ENCODE measurements around the gene IL6R.

Gene IL6R

GRCh38 chr1:154386643-154387352 lies 18.3 kb upstream of the IL6R start (continued):
- TF ChIP-seq, protein P1, sequence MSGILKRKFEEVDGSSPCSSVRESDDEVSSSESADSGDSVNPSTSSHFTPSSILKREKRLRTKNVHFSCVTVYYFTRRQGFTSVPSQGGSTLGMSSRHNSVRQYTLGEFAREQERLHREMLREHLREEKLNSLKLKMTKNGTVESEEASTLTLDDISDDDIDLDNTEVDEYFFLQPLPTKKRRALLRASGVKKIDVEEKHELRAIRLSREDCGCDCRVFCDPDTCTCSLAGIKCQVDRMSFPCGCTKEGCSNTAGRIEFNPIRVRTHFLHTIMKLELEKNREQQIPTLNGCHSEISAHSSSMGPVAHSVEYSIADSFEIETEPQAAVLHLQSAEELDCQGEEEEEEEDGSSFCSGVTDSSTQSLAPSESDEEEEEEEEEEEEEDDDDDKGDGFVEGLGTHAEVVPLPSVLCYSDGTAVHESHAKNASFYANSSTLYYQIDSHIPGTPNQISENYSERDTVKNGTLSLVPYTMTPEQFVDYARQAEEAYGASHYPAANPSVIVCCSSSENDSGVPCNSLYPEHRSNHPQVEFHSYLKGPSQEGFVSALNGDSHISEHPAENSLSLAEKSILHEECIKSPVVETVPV (CRISPR knock-in tag; IDR thresholded peaks at IDR 0.05) = no peak

DNA sequence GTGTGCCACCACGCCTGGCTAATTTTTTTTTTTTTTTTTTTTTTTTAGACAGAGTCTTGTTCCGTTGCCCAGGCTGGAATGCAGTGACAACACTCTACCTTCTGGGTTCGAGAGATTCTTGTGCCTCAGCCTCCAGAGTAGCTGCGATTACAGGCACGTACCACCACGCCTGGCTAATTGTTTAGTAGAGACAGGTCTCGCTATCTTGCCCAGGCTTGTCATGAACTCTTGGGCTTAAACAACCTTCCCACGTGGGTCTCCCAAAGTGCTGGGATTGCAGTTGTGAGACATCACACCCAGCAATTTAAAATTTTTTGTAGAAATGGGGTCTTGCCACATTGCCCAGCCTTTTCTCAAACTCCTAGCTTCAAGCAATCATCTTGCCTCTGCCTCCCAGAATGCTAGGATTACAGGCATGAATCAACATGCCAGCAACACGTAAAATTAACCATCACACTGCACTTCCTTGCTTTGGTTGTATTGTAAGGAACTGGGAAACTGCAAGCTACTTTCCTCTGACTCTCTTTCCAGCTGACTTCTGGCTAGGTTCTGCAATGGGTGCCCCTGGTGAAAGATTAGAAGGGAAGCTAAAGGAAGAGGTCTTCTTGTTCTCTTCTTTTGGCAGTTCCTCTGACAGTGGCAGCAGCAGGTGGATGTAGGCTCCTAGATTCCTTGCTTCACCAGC lies 13.9 kb upstream of the IL6R start:
- no peak for TF ChIP-seq ZFP30 (CRISPR knock-in tag; IDR thresholded peaks at IDR 0.05)
- TF ChIP-seq, protein P2, sequence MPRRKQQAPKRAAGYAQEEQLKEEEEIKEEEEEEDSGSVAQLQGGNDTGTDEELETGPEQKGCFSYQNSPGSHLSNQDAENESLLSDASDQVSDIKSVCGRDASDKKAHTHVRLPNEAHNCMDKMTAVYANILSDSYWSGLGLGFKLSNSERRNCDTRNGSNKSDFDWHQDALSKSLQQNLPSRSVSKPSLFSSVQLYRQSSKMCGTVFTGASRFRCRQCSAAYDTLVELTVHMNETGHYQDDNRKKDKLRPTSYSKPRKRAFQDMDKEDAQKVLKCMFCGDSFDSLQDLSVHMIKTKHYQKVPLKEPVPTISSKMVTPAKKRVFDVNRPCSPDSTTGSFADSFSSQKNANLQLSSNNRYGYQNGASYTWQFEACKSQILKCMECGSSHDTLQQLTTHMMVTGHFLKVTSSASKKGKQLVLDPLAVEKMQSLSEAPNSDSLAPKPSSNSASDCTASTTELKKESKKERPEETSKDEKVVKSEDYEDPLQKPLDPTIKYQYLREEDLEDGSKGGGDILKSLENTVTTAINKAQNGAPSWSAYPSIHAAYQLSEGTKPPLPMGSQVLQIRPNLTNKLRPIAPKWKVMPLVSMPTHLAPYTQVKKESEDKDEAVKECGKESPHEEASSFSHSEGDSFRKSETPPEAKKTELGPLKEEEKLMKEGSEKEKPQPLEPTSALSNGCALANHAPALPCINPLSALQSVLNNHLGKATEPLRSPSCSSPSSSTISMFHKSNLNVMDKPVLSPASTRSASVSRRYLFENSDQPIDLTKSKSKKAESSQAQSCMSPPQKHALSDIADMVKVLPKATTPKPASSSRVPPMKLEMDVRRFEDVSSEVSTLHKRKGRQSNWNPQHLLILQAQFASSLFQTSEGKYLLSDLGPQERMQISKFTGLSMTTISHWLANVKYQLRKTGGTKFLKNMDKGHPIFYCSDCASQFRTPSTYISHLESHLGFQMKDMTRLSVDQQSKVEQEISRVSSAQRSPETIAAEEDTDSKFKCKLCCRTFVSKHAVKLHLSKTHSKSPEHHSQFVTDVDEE (CRISPR knock-in tag; IDR thresholded peaks at IDR 0.05) = no peak
- ATAC-seq = no peak

DNA sequence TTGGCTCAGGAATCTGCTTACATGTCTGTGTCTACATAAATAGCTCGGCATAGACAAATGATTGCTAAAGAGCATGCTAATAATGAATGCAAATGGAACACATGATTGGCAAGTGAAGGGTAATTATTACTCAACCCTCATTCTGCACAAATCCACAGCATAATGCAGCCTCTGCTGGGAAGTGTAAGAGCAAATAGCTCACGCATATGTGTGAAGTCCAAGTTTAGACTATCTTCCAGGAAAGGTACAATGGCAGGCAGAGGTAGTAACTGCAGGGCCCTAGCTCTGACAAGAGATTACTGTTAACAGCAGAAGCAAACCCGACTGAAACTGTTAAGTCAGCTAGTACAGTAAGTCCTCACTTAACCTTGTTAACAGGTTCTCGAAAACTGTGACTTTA lies 7.0 kb upstream of the IL6R start:
- ATAC-seq = no peak
- TF ChIP-seq ZNF70 (CRISPR knock-in tag; IDR thresholded peaks at IDR 0.05) (no peak), BACH2 (CRISPR knock-in tag; IDR thresholded peaks at IDR 0.05; ENCODE audit: borderline replicate concordance) (no peak), SNAI2 (CRISPR knock-in tag; IDR thresholded peaks at IDR 0.05) (no peak), PATZ1 (CRISPR knock-in tag; IDR thresholded peaks at IDR 0.05; ENCODE audit: borderline replicate concordance) (no peak), OSR1 (CRISPR knock-in tag; IDR thresholded peaks at IDR 0.05) (no peak), ZFP3 (CRISPR knock-in tag; IDR thresholded peaks at IDR 0.05) (no peak), PPARA (CRISPR knock-in tag; IDR thresholded peaks at IDR 0.05; ENCODE audit: borderline replicate concordance) (no peak), ZFP30 (CRISPR knock-in tag; IDR thresholded peaks at IDR 0.05) (no peak), ISL1 (CRISPR knock-in tag; IDR thresholded peaks at IDR 0.05) (no peak)
- TF ChIP-seq, protein P1 (CRISPR knock-in tag; IDR thresholded peaks at IDR 0.05) = no peak
- TF ChIP-seq, protein P2 (CRISPR knock-in tag; IDR thresholded peaks at IDR 0.05) = no peak

DNA sequence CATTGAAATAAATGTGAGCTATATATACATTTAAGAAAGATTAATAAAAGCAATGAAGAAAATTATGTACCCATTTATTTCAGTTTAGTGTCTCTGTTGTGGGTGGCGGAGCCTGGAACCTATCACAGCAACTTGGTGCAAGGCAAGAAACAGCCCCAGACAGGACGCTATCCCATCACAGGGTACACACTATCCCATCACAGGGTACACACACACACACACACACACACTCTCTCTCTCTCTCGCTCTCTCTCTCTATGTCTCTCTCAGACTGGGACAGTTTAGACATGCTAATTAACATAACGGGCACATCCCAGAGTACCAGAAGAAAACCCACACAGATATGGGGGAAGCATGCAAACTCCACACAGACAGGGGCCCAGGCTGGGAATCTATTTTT lies 6.5 kb upstream of the IL6R start:
- ATAC-seq = no peak
- TF ChIP-seq, protein P1 (CRISPR knock-in tag; IDR thresholded peaks at IDR 0.05) = no peak
- TF ChIP-seq ESRRG (CRISPR knock-in tag; IDR thresholded peaks at IDR 0.05) = no peak
- no peak for TF ChIP-seq TCF4 (CRISPR knock-in tag; IDR thresholded peaks at IDR 0.05; ENCODE audit: borderline replicate concordance)
- no peak for TF ChIP-seq ZFP3 (CRISPR knock-in tag; IDR thresholded peaks at IDR 0.05)
- no peak for TF ChIP-seq ZFP30 (CRISPR knock-in tag; IDR thresholded peaks at IDR 0.05)
- TF ChIP-seq RARB (CRISPR knock-in tag; IDR thresholded peaks at IDR 0.05) = no peak
- TF ChIP-seq POU6F1 (CRISPR knock-in tag; IDR thresholded peaks at IDR 0.05; ENCODE audit: borderline replicate concordance, low read depth) = no peak
- TF ChIP-seq, protein P3, sequence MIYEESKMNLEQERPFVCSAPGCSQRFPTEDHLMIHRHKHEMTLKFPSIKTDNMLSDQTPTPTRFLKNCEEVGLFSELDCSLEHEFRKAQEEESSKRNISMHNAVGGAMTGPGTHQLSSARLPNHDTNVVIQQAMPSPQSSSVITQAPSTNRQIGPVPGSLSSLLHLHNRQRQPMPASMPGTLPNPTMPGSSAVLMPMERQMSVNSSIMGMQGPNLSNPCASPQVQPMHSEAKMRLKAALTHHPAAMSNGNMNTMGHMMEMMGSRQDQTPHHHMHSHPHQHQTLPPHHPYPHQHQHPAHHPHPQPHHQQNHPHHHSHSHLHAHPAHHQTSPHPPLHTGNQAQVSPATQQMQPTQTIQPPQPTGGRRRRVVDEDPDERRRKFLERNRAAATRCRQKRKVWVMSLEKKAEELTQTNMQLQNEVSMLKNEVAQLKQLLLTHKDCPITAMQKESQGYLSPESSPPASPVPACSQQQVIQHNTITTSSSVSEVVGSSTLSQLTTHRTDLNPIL (CRISPR knock-in tag; IDR thresholded peaks at IDR 0.05; ENCODE audit: low read depth) = no peak
- no peak for TF ChIP-seq OSR1 (CRISPR knock-in tag; IDR thresholded peaks at IDR 0.05)
- no peak for TF ChIP-seq ZNF8 (CRISPR knock-in tag; IDR thresholded peaks at IDR 0.05)

Measured in SK-N-SH treated with all-trans-retinoic acid at 6 μM for 48 hours (cell line).